Astrocyte (in vitro differentiated cells and primary cell): Measurements from ENCODE around the gene DNAL1. TPM values are rescaled to one million over a fixed set of nuclear protein-coding genes. Genes with fewer than 3 reads are reported as not detected.
A peak's percentile ranks its signal among the peaks of the same experiment; 100 is the strongest.

Experiments used
- DNase-seq: peaks from one replicate; pipeline ENCODE4 v3.0.0-alpha.2; 2010; ENCODE audit warnings: low read depth
- FAIRE-seq: peaks from 2 replicates; lab custom pipeline; 2011; peaks lifted over from hg19 to GRCh38; lab: Jason Lieb, UNC
- H2AFZ ChIP-seq: 2 replicates; pipeline ENCODE4 v1.6.0; 2012; ENCODE audit warnings: low read depth, low read length, inconsistent platforms
- H3K27ac ChIP-seq: 2 replicates; pipeline ENCODE4 v1.5.1; 2011; ENCODE audit warnings: low read depth, low read length, inconsistent platforms
- H3K27me3 ChIP-seq: 2 replicates; pipeline ENCODE4 v1.6.0; 2011; ENCODE audit warnings: low read length, inconsistent platforms; ENCODE audit not compliant: insufficient read depth
- H3K36me3 ChIP-seq: 2 replicates; pipeline ENCODE4 v1.5.1; 2011; ENCODE audit warnings: low read length, inconsistent platforms; ENCODE audit not compliant: insufficient read depth
- H3K4me1 ChIP-seq: 2 replicates; pipeline ENCODE4 v1.5.1; 2011; ENCODE audit warnings: low read length, inconsistent platforms; ENCODE audit not compliant: insufficient read depth
- H3K4me2 ChIP-seq: 2 replicates; pipeline ENCODE4 v1.6.0; 2012; ENCODE audit warnings: low read length, inconsistent platforms
- H3K4me3 ChIP-seq: 2 replicates; pipeline ENCODE4 v1.5.1; 2011; ENCODE audit warnings: low read depth, mild to moderate bottlenecking, low read length, inconsistent platforms; ENCODE audit not compliant: insufficient read depth
- H3K79me2 ChIP-seq: 2 replicates; pipeline ENCODE4 v1.6.0; 2012; ENCODE audit warnings: mild to moderate bottlenecking, low read length, inconsistent platforms; ENCODE audit not compliant: insufficient read depth
- H3K9ac ChIP-seq: 2 replicates; pipeline ENCODE4 v1.6.0; 2012; ENCODE audit warnings: mild to moderate bottlenecking, low read length, inconsistent platforms
- H3K9me3 ChIP-seq: 2 replicates; pipeline ENCODE4 v1.5.1; 2012; ENCODE audit warnings: low read depth, mild to moderate bottlenecking, low read length, inconsistent platforms; ENCODE audit not compliant: insufficient read depth
- H4K20me1 ChIP-seq: 2 replicates; pipeline ENCODE4 v1.6.0; 2012; ENCODE audit warnings: low read length, inconsistent platforms; ENCODE audit not compliant: insufficient read depth
- H3K27ac Mint-ChIP-seq: one replicate; pipeline ENCODE4 v1.8.0; 2021; ENCODE audit warnings: mild to moderate bottlenecking, mixed read lengths; ENCODE audit not compliant: unreplicated experiment
- H3K27me3 Mint-ChIP-seq: one replicate; pipeline ENCODE4 v1.8.0; 2021; ENCODE audit warnings: low read depth, mixed read lengths; ENCODE audit not compliant: unreplicated experiment
- H3K36me3 Mint-ChIP-seq: one replicate; pipeline ENCODE4 v1.8.0; 2021; ENCODE audit warnings: low read depth, mixed read lengths; ENCODE audit not compliant: unreplicated experiment
- H3K4me1 Mint-ChIP-seq: one replicate; pipeline ENCODE4 v1.8.0; 2021; ENCODE audit warnings: low read depth, mixed read lengths; ENCODE audit not compliant: unreplicated experiment
- H3K4me3 Mint-ChIP-seq: one replicate; pipeline ENCODE4 v1.8.0; 2021; ENCODE audit warnings: mild to moderate bottlenecking, moderate library complexity, mixed read lengths; ENCODE audit not compliant: unreplicated experiment
- H3K9me3 Mint-ChIP-seq: one replicate; pipeline ENCODE4 v1.8.0; 2021; ENCODE audit warnings: mild to moderate bottlenecking, mixed read lengths; ENCODE audit not compliant: unreplicated experiment
- EZH2 ChIP-seq: IDR thresholded peaks from 2 replicates; pipeline ENCODE4 v1.6.1; 2012; ENCODE audit warnings: mild to moderate bottlenecking, low read length, inconsistent platforms; ENCODE audit not compliant: insufficient read depth
- total RNA-seq: library from RNA; stranded (reverse); gene quantifications from 2 replicates; pipeline ENCODE4 v1.2.1, GENCODE V29; 2021
- TF ChIP-seq, protein P1 (sequence below): IDR thresholded peaks from 2 replicates; pipeline ENCODE4 v1.5.1; 2011; ENCODE audit warnings: low read depth, mild to moderate bottlenecking, inconsistent platforms, low read length, moderate library complexity; ENCODE audit not compliant: insufficient read depth

DNAL1 gene
- total RNA-seq, 1 donor from 2014 or later: 24.9 TPM

DNA sequence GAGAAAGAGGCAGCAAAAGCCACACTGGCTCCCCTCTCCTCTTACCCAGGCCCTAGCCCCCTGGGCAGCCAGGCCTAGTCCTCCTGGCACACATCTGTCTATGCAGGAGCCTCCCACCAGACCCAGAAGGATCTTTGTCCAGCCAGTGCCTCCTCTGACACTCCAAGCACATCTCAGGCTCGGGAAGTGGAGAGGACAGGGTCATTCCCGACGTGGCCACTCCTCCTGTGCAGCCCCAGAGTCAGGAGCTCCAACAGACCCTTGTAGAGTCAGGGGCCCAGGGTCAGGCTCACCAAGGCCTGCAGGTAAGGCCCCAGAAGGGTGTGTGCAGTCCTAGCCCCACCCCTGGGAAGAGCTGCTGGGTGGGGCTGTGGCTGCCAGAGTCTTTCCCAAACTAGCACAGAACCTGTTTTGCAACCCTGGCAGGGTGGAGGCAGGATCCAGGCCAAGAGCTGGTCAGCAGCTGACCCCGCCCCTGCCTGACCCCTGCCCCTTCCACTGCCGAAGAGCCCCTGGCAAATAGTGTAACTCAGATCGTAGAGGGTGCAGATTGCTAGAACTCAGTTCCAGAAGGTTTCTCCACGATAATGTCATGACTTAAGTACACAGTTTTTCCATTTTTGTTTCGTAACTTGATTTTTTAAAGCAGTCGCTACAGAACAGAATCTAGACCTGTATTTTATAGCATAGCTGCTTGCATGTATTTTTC, 96.0 kb downstream of the DNAL1 start:
- peak overlapping the region; percentile 20 for H3K27ac ChIP-seq
- no peak for DNase-seq
- peaks cover 87% of the 10 kb centered on the region for H4K20me1 ChIP-seq
- TF ChIP-seq, protein P1, sequence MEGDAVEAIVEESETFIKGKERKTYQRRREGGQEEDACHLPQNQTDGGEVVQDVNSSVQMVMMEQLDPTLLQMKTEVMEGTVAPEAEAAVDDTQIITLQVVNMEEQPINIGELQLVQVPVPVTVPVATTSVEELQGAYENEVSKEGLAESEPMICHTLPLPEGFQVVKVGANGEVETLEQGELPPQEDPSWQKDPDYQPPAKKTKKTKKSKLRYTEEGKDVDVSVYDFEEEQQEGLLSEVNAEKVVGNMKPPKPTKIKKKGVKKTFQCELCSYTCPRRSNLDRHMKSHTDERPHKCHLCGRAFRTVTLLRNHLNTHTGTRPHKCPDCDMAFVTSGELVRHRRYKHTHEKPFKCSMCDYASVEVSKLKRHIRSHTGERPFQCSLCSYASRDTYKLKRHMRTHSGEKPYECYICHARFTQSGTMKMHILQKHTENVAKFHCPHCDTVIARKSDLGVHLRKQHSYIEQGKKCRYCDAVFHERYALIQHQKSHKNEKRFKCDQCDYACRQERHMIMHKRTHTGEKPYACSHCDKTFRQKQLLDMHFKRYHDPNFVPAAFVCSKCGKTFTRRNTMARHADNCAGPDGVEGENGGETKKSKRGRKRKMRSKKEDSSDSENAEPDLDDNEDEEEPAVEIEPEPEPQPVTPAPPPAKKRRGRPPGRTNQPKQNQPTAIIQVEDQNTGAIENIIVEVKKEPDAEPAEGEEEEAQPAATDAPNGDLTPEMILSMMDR: no peak
- no peak for TF ChIP-seq EZH2
- peak overlapping the region; percentile 82 for H3K4me2 ChIP-seq
- no peak for FAIRE-seq
- Mint-ChIP-seq H3K27me3 (no peaks in the 10 kb centered on the region), H3K4me3 (peak overlapping the region; percentile 20), H3K9me3 (no peaks in the 10 kb centered on the region), H3K27ac (peak overlapping the region; percentile 53), H3K4me1 (peaks cover 53% of the 10 kb centered on the region), H3K36me3 (peaks cover 3% of the 10 kb centered on the region)
- H3K36me3 ChIP-seq: peaks cover 3% of the 10 kb centered on the region
- H3K27me3 ChIP-seq: no peaks in the 10 kb centered on the region
- H2AFZ ChIP-seq: no peak overlapping the region
- no peak overlapping the region for H3K4me3 ChIP-seq
- H3K9me3 ChIP-seq: no peaks in the 10 kb centered on the region
- H3K9ac ChIP-seq: peak overlapping the region; percentile 37
- peaks cover 86% of the 10 kb centered on the region for H3K79me2 ChIP-seq
- H3K4me1 ChIP-seq: peaks cover 50% of the 10 kb centered on the region

GRCh38 chr14:73741386-73741875, 96.6 kb downstream of the DNAL1 start:
- H3K9me3 ChIP-seq: no peaks in the 10 kb centered on the region
- peak overlapping the region; percentile 34 for H3K4me3 Mint-ChIP-seq
- no peak overlapping the region for H2AFZ ChIP-seq
- peak overlapping the region; percentile 37 for H3K9ac ChIP-seq
- H3K79me2 ChIP-seq: peaks cover 92% of the 10 kb centered on the region
- H4K20me1 ChIP-seq: peaks cover 93% of the 10 kb centered on the region
- H3K36me3 Mint-ChIP-seq: peaks cover 3% of the 10 kb centered on the region
- DNase-seq (peak; percentile 68), FAIRE-seq (no peak)
- TF ChIP-seq EZH2: no peak
- TF ChIP-seq, protein P1: no peak
- H3K27me3 ChIP-seq: no peaks in the 10 kb centered on the region
- peak overlapping the region; percentile 7 for H3K27ac Mint-ChIP-seq
- peaks cover 3% of the 10 kb centered on the region for H3K36me3 ChIP-seq
- H3K4me1 ChIP-seq: peaks cover 56% of the 10 kb centered on the region
- H3K27me3 Mint-ChIP-seq: no peaks in the 10 kb centered on the region
- H3K9me3 Mint-ChIP-seq: no peaks in the 10 kb centered on the region
- peak overlapping the region; percentile 82 for H3K4me2 ChIP-seq
- peak overlapping the region; percentile 20 for H3K27ac ChIP-seq
- H3K4me3 ChIP-seq: peak overlapping the region; percentile 44
- peaks cover 57% of the 10 kb centered on the region for H3K4me1 Mint-ChIP-seq
